GM10266 (cell line): Measurements from ENCODE around the gene CA9.
A peak's percentile ranks its signal among the peaks of the same experiment; 100 is the strongest.
"Not testable (repeated sequence)": the region's sequence is repeated elsewhere in the genome, so short reads cannot be mapped to it uniquely, and the experiment has no call there.

Source experiments
- DNase-seq: peaks from one replicate; pipeline ENCODE4 v3.0.0; 2012; ENCODE audit errors: extremely low spot score
- TF ChIP-seq, protein P1 (sequence below): IDR thresholded peaks from 2 replicates; pipeline ENCODE4 v1.5.1; 2012; ENCODE audit warnings: mild to moderate bottlenecking, low read depth; ENCODE audit not compliant: control insufficient read depth, insufficient read depth; ENCODE audit errors: missing control alignments

CA9 gene

DNA sequence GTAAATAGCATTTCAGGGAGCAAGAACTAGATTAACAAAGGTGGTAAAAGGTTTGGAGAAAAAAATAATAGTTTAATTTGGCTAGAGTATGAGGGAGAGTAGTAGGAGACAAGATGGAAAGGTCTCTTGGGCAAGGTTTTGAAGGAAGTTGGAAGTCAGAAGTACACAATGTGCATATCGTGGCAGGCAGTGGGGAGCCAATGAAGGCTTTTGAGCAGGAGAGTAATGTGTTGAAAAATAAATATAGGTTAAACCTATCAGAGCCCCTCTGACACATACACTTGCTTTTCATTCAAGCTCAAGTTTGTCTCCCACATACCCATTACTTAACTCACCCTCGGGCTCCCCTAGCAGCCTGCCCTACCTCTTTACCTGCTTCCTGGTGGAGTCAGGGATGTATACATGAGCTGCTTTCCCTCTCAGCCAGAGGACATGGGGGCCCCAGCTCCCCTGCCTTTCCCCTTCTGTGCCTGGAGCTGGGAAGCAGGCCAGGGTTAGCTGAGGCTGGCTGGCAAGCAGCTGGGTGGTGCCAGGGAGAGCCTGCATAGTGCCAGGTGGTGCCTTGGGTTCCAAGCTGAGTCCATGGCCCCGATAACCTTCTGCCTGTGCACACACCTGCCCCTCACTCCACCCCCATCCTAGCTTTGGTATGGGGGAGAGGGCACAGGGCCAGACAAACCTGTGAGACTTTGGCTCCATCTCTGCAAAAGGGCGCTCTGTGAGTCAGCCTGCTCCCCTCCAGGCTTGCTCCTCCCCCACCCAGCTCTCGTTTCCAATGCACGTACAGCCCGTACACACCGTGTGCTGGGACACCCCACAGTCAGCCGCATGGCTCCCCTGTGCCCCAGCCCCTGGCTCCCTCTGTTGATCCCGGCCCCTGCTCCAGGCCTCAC is at the start of gene CA9:
TSS of gene CA9 (plus strand) at position 797 of the 893 bp plus-strand sequence. CDS start at position 829, 32 bp downstream.
- DNase-seq, result no peak
- TF ChIP-seq, protein P1, sequence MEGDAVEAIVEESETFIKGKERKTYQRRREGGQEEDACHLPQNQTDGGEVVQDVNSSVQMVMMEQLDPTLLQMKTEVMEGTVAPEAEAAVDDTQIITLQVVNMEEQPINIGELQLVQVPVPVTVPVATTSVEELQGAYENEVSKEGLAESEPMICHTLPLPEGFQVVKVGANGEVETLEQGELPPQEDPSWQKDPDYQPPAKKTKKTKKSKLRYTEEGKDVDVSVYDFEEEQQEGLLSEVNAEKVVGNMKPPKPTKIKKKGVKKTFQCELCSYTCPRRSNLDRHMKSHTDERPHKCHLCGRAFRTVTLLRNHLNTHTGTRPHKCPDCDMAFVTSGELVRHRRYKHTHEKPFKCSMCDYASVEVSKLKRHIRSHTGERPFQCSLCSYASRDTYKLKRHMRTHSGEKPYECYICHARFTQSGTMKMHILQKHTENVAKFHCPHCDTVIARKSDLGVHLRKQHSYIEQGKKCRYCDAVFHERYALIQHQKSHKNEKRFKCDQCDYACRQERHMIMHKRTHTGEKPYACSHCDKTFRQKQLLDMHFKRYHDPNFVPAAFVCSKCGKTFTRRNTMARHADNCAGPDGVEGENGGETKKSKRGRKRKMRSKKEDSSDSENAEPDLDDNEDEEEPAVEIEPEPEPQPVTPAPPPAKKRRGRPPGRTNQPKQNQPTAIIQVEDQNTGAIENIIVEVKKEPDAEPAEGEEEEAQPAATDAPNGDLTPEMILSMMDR, result no peak

DNA sequence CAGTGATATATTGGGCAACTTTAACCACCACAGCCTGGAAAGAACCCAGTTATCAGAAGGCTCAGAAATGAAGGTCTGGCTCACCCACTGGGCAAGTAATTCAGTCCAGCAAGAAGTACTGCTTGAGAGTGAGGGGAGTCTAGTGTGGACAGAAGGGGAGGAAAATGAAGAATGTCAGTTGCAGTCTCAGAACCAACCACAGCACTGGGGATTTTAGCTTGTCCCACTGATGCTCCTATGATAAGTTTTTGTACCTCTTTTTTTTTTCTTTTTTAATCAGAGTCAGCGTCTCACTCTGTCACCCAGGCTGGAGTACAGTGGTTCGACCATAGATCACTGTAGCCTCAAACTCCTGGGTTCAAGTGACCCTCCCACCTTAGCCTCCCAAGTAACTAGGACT is 46.2 kb upstream of the CA9 start:
- TF ChIP-seq, protein P1, result no peak
- no peak for DNase-seq

DNA sequence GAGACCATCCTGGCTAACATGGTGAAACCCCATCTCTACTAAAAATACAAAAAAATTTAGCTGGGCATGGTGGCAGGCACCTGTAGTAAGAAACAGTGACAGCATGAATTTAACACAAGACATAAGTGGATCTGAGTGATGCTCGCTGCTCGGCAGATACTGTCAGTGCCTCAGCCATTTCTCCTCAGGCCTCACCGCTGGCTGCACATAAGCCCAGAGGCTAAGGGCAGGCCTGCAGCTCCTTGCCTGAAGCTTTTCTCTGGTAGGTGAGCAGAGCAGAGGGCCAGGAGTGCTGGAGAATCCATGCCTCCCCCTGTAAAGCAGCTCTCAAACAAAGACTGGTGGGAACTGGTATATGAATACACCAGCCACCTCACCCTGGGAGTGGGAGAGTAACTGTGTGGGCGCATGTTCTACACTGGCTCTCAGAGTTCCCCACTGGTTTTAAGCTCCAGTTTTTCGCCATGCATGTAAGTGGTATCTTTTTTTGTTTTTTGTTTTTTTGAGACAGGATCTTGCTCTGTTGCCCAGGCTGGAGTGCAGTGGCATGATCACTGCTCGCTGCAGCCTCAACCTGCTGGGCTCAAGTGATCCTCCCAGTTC is 45.2 kb upstream of the CA9 start:
- no peak for DNase-seq
- TF ChIP-seq, protein P1, result no peak

DNA sequence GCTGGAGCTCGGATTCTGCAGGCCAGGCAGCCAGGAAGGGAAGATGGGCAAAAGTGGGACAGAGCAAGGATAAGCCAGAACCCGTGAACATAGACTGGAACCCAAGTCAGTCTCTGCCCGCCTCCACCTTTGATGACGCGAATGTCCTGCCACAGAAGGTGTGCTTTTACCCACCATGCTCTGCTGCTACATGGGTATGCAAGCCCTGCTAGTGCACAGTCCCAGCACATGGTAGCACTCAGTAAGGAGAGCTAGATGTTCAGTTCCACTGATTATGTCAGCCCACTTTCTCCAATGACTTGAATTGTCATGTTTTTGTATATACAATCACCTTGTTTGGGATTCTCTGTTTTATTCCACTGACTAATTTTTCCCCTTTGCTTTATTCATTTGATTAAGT is 44.1 kb upstream of the CA9 start:
- TF ChIP-seq, protein P1, result no peak

DNA sequence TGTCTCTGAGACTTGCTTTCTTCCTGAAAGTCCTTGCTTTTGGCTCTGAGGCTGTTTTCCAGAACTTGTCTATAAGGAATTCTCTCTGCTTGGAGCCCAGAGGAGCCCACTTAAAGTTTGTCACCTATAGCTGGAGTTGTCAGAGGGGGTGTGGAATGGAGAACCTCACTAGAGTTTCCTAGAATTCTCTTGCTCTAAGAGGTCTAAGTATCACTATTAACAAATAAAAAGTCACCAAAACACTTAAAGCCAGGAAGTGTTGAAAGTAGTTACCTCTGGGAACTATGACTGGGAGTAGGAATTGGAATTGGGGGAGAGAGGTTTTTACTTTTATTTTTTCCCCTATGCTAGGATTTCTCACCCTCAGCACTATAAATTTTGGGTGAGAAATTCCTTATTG is 38.0 kb upstream of the CA9 start:
- TF ChIP-seq, protein P1, result no peak
- DNase-seq, result no peak

More for the DNA sequence above, 44.1 kb upstream of the CA9 start:
- no peak for DNase-seq

DNA sequence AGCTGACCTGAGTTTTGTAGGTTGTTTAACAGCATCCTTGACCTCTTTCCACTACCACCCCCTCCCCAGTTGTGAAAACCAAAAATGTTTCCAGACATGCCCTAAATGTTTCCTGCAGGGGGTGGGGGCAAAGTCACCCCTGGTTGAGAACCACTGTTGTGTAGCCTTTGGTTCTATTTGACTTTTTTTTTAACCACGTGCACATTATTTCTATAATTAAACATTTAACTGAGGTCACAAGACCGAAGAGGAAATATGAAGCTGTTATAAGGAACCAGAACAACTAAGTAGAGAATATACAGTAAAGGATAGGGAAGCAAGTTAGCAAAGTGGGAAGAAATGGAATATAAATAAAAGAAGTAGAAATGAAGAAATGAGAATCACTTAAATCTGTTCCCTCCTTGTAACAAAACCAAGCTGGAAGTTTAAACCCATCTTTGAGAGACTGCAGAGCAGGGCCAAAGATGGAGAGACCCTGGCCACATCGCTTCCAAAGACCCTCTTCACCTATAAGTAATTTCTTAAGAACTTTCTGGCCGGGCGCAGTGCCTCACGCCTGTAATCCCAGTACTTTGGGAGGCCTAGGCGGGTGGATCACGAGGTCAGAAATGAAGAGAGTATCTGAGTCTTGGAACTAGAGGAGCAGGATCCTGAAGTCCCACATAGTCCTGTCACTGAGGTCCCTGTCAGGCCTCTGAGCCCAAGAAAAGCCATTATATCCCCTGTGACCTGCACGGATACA is 37.4 kb upstream of the CA9 start:
- DNase-seq, result peak; percentile 2

DNA sequence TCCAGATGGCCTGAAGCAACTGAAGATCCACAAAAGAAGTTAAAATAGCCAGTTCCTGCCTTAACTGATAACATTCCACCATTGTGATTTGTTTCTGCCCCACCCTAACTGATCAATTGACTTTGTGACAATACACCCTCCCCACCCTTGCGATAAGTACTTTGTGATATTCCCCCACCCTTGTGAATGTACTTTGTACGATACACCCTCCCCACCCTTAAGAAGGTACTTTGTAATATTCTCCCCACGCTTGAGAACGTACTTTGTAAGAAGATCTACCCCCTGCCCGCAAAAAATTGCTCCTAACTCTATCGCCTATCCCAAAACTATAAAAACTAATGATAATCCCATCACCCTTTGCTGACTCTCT is 36.9 kb upstream of the CA9 start:
- not testable (repeated sequence) for DNase-seq

More for the DNA sequence above, 37.4 kb upstream of the CA9 start:
- TF ChIP-seq, protein P1, result no peak

DNA sequence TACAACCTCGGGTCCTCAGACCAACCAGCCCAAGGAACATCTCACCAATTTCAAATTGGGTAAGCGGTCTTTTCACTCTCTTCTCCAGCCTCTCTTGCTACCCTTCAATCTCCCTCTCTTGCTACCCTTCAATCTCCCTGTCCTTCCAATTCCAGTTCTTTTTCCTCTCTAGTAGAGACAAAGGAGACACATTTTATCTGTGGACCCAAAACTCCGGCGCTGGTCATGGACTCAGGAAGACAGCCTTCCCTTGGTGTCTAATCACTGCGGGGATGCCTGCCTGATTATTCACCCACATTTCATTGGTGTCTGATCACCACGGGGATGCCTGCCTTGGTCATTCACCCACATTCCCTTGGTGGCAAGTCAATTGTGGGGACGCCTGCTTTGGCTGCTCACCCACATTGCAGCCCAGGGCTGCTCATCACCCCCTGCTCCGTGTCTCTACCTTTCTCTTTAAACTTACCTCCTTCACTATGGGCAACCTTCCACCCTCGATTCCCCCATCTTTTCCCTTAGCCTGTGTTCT is 36.2 kb upstream of the CA9 start:
- not testable (repeated sequence) for DNase-seq

DNA sequence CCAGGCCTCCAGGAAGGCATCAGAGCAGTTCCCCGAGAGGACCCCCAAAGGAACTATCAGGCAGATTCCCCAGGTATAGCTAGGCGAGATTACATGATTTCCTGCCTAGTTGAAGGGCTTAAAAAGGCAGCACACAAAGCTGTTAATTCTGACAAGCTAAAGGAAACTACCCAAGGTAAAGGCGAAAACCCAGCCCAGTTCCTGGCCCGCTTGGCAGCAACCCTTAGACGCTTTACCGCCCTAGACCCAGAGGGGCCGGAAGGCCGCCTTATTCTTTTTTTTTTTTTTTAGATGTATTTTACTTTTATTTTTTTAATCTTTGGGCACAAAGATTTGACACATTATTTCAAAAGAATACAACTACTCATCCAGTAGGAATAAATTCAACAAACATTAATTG is 35.0 kb upstream of the CA9 start:
- DNase-seq, result not testable (repeated sequence)

DNA sequence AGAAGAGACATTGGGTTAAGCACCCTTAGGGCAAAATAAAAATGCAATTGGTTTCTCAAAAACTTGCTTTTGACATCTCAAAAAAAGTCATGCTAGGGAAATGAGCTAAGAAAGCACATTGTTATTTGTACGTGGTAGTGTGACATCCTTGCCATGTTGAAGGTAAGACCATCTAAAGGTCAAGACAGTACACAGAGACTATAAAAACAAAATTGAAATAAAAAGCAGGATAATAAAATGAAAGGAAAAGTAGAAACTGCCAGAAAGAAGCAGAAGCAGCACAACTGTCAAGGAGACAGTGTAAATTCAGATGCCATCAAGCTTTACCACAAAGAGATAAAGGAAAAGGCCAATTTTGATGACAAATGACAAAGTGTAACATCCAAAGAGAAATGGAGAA is 34.5 kb upstream of the CA9 start:
- not testable (repeated sequence) for DNase-seq
